Measurements from ENCODE around the gene TRIM37.
A peak's percentile ranks its signal among the peaks of the same experiment; 100 is the strongest.
"Not testable (repeated sequence)": the region's sequence is repeated elsewhere in the genome, so short reads cannot be mapped to it uniquely, and the experiment has no call there.

The TRIM37 gene

GRCh38 chr17:58985971-58986370 lies 120.7 kb downstream of the TRIM37 start:
- no peak for DNase-seq

GRCh38 chr17:58985367-58985766 lies 121.3 kb downstream of the TRIM37 start:
- DNase-seq = no peak

- no peak for DNase-seq
Measured at GRCh38 chr17:58982626-58983025, 124.1 kb downstream of the TRIM37 start.

- no peak for DNase-seq
Measured at GRCh38 chr17:58980706-58981481, 125.8 kb downstream of the TRIM37 start.

GRCh38 chr17:58976541-58976940 lies 130.1 kb downstream of the TRIM37 start:
- DNase-seq = no peak

GRCh38 chr17:58974354-58974753 lies 132.3 kb downstream of the TRIM37 start:
- no peak for DNase-seq

GRCh38 chr17:58970609-58971450 lies 135.8 kb downstream of the TRIM37 start:
- DNase-seq = no peak

GRCh38 chr17:58969612-58970011 lies 137.1 kb downstream of the TRIM37 start:
- no peak for DNase-seq

GRCh38 chr17:58969156-58969555 lies 137.5 kb downstream of the TRIM37 start:
- peak; percentile 20 to 27 for DNase-seq

- no peak for DNase-seq
Measured at GRCh38 chr17:58968426-58969061, 138.1 kb downstream of the TRIM37 start.

GRCh38 chr17:58966208-58966607 lies 140.5 kb downstream of the TRIM37 start:
- no peak for DNase-seq

GRCh38 chr17:58965221-58965620 lies 141.5 kb downstream of the TRIM37 start:
- DNase-seq = no peak

GRCh38 chr17:58960068-58960467 lies 146.6 kb downstream of the TRIM37 start:
- DNase-seq = no peak

GRCh38 chr17:58957725-58958073 lies 149.0 kb downstream of the TRIM37 start:
- DNase-seq = not testable (repeated sequence)

GRCh38 chr17:58956997-58957724 lies 149.5 kb downstream of the TRIM37 start:
- no peak for DNase-seq

GRCh38 chr17:58954358-58954757 lies 152.3 kb downstream of the TRIM37 start:
- not testable (repeated sequence) for DNase-seq

- DNase-seq = no peak
Measured at GRCh38 chr17:58947824-58948223, 158.9 kb downstream of the TRIM37 start.

GRCh38 chr17:58947411-58947810 lies 159.3 kb downstream of the TRIM37 start:
- DNase-seq = no peak

- DNase-seq = no peak
Measured at GRCh38 chr17:58944166-58944565, 162.5 kb downstream of the TRIM37 start.

- DNase-seq = no peak
Measured at GRCh38 chr17:58936295-58936694, 170.4 kb downstream of the TRIM37 start.

GRCh38 chr17:58932956-58933355 lies 173.7 kb downstream of the TRIM37 start:
- DNase-seq = no peak
